AG04450 (cell line): ENCODE results near the gene ARHGEF12. TPM values are rescaled to one million over a fixed set of nuclear protein-coding genes. Genes with fewer than 3 reads are reported as not detected.
A peak's percentile ranks its signal among the peaks of the same experiment; 100 is the strongest.

Source experiments
- CTCF ChIA-PET: fragments of 300-600, 350-600 bp; formaldehyde crosslinking; extraction: SDS; loops from one replicate; lab custom pipeline; 2022; ENCODE audit warnings: antibody characterized with exemption, inconsistent platforms; lab: Charles Lee
- POLR2A ChIA-PET: fragments of 350-600 bp; formaldehyde crosslinking; extraction: SDS; loops from one replicate; lab custom pipeline; 2021; ENCODE audit warnings: antibody characterized with exemption, inconsistent platforms; lab: Yijun Ruan, JAX
- DNase-seq: peaks from one replicate; pipeline ENCODE4 v3.0.0-alpha.2; 2011; ENCODE audit warnings: low read depth, low spot score
- H3K27ac ChIP-seq: one replicate; pipeline ENCODE4 v1.5.1; 2012; ENCODE audit warnings: low read depth, low read length, control low read depth
- H3K27me3 ChIP-seq: one replicate; pipeline ENCODE4 v1.6.0; 2012; ENCODE audit warnings: low read length; ENCODE audit not compliant: control insufficient read depth, insufficient read depth
- H3K4me3 ChIP-seq: 2 replicates; pipeline ENCODE4 v1.5.1; 2011; ENCODE audit warnings: mild to moderate bottlenecking, low read depth, low read length, control low read depth
- H3K9me3 ChIP-seq: 2 replicates; pipeline ENCODE4 v1.5.1; 2012; ENCODE audit warnings: low read length; ENCODE audit not compliant: control insufficient read depth, insufficient read depth
- CTCF ChIP-seq: IDR thresholded peaks from 2 replicates; pipeline ENCODE4 v1.5.1; 2011; ENCODE audit warnings: low read depth, low read length, control low read depth, inconsistent platforms
- polyA plus RNA-seq: library from polyadenylated mRNA; depleted of rRNA; stranded (reverse); fragments of >200 nt; gene quantifications from 2 replicates; pipeline ENCODE4 v1.2.3, GENCODE V29; 2011

ARHGEF12 gene
- polyA plus RNA-seq, 1 experiment = 64.8 TPM

- no peak for DNase-seq
- ChIA-PET POLR2A (no interaction called here), CTCF (no interaction called here)
- Histone ChIP-seq H3K27me3 (no peaks in the 10 kb centered on the region), H3K27ac (no peak overlapping the region), H3K9me3 (no peaks in the 10 kb centered on the region), H3K4me3 (no peak overlapping the region)
- no peak for TF ChIP-seq CTCF
Observed at GRCh38 chr11:120455487-120455886, 119.3 kb downstream of the ARHGEF12 start.

- DNase-seq = no peak
- no peak overlapping the region for H3K4me3 ChIP-seq
- ChIA-PET POLR2A (no interaction called here), CTCF (interaction anchor here (0.6 to 1.2 kb wide), 4 partner anchors 123 to 266 kb away, joined by 3 to 6 read pairs (median 3); no protein-coding TSS in a partner anchor)
- no peaks in the 10 kb centered on the region for H3K9me3 ChIP-seq
- no peaks in the 10 kb centered on the region for H3K27me3 ChIP-seq
- TF ChIP-seq CTCF = no peak
- H3K27ac ChIP-seq = no peak overlapping the region
Observed at GRCh38 chr11:120457996-120458395, 121.8 kb downstream of the ARHGEF12 start.

- POLR2A ChIA-PET = interaction anchor here (0.8 to 1.3 kb wide), 3 partner anchors 9 to 127 kb away, joined by 3 read pairs; partner anchors contain the start of gene ARHGEF12
- CTCF ChIA-PET = interaction anchor here (0.6 to 1.6 kb wide), 2 partner anchors 128 to 129 kb away, joined by 3 to 5 read pairs; no protein-coding TSS in a partner anchor
- DNase-seq = peak; percentile 30
- H3K9me3 ChIP-seq = no peaks in the 10 kb centered on the region
- TF ChIP-seq CTCF = no peak
- no peak overlapping the region for H3K27ac ChIP-seq
- H3K27me3 ChIP-seq = no peaks in the 10 kb centered on the region
- H3K4me3 ChIP-seq = no peak overlapping the region
Observed at GRCh38 chr11:120462825-120463224, 126.6 kb downstream of the ARHGEF12 start.

GRCh38 chr11:120465921-120466534 lies 129.8 kb downstream of the ARHGEF12 start:
- ChIA-PET POLR2A (no interaction called here), CTCF (no interaction called here)
- DNase-seq = no peak
- H3K9me3 ChIP-seq = no peaks in the 10 kb centered on the region
- no peaks in the 10 kb centered on the region for H3K27me3 ChIP-seq
- H3K27ac ChIP-seq = no peak overlapping the region
- H3K4me3 ChIP-seq = no peak overlapping the region
- TF ChIP-seq CTCF = no peak

- CTCF ChIA-PET = no interaction called here
- H3K27me3 ChIP-seq = no peaks in the 10 kb centered on the region
- no peak overlapping the region for H3K27ac ChIP-seq
- no peak for DNase-seq
- H3K4me3 ChIP-seq = no peak overlapping the region
- no peaks in the 10 kb centered on the region for H3K9me3 ChIP-seq
- no peak for TF ChIP-seq CTCF
- POLR2A ChIA-PET = no interaction called here
Observed at GRCh38 chr11:120467627-120468026, 131.4 kb downstream of the ARHGEF12 start.
